Caco-2 (cell line): ENCODE measurements around the gene IPPK. TPM values are rescaled to one million over a fixed set of nuclear protein-coding genes. Genes with fewer than 3 reads are reported as not detected.

ENCODE experiments used
- BruUV-seq: library from RNA; stranded (reverse); fragments of 400-500 nt; replicated peaks from 2 replicates; lab custom pipeline; 2021; lab: Mats Ljungman, UMichigan
- CTCF ChIA-PET: fragments of 300-600 bp; sonication (Branson Sonifier 250); formaldehyde crosslinking; loops from one replicate; lab custom pipeline; 2022; ENCODE audit warnings: antibody characterized with exemption; lab: Charles Lee
- POLR2A ChIA-PET: fragments of 300-600 bp; sonication (Branson Sonifier 250); formaldehyde crosslinking; loops from one replicate; lab custom pipeline; 2022; ENCODE audit warnings: antibody characterized with exemption; lab: Charles Lee
- DNase-seq, 2 experiments: peaks; one replicate each; pipeline versions ENCODE4 v3.0.0 to v3.0.0-alpha.2; 2020 to 2022
- H3K27me3 ChIP-seq: replicated peaks from 2 replicates; pipeline ENCODE4 v1.6.0; 2011; ENCODE audit warnings: low read length; ENCODE audit not compliant: control insufficient read depth, insufficient read depth
- H3K36me3 ChIP-seq: 2 replicates; pipeline ENCODE4 v1.5.1; 2011; ENCODE audit warnings: low read length; ENCODE audit not compliant: control insufficient read depth, insufficient read depth
- H3K4me1 ChIP-seq: fragments of 250-450 bp; sonication (Bioruptor Pico); 2 replicates; pipeline ENCODE4 v1.5.1; 2020; ENCODE audit warnings: mild to moderate bottlenecking
- H3K4me3 ChIP-seq: 2 replicates; pipeline ENCODE4 v1.5.1; 2011; ENCODE audit warnings: low read depth, mild to moderate bottlenecking, control low read depth, low read length
- H3K9me3 ChIP-seq: fragments of 250-450 bp; sonication (Bioruptor Pico); 2 replicates; pipeline ENCODE4 v1.5.1; 2020; ENCODE audit warnings: mild to moderate bottlenecking, moderate library complexity
- H3K27ac Mint-ChIP-seq: one replicate; pipeline ENCODE4 v1.8.0; 2022; ENCODE audit warnings: mixed read lengths; ENCODE audit not compliant: unreplicated experiment
- H3K27me3 Mint-ChIP-seq: one replicate; pipeline ENCODE4 v1.8.0; 2022; ENCODE audit warnings: mixed read lengths; ENCODE audit not compliant: insufficient read depth, unreplicated experiment
- H3K36me3 Mint-ChIP-seq: one replicate; pipeline ENCODE4 v1.8.0; 2022; ENCODE audit warnings: mild to moderate bottlenecking, mixed read lengths; ENCODE audit not compliant: insufficient read depth, unreplicated experiment
- H3K4me1 Mint-ChIP-seq: one replicate; pipeline ENCODE4 v1.8.0; 2022; ENCODE audit warnings: low read depth, mixed read lengths; ENCODE audit not compliant: unreplicated experiment
- H3K4me3 Mint-ChIP-seq: one replicate; pipeline ENCODE4 v1.8.0; 2022; ENCODE audit warnings: mild to moderate bottlenecking, moderate library complexity, mixed read lengths; ENCODE audit not compliant: unreplicated experiment
- H3K9me3 Mint-ChIP-seq: one replicate; pipeline ENCODE4 v1.8.0; 2022; ENCODE audit warnings: mixed read lengths; ENCODE audit not compliant: unreplicated experiment
- CTCF ChIP-seq, 2 experiments: fragments of 200-600 bp in 1 of 2; IDR thresholded peaks; 1 replicate in 1 of 2; 2 replicates in 1 of 2; pipeline versions ENCODE4 v1.5.1 to v1.8.0; 2011 to 2022; ENCODE audit warnings: antibody characterized with exemption in 1 of 2, control low read depth in 1 of 2, inconsistent platforms in 1 of 2, low read depth in 1 of 2, low read length in 1 of 2, mild to moderate bottlenecking in 1 of 2, moderate library complexity in 1 of 2; ENCODE audit not compliant: insufficient read depth in 1 of 2, severe bottlenecking in 1 of 2, unreplicated experiment in 1 of 2
- intact Hi-C: fragments of 100-400 bp; cut with micrococcal nuclease; formaldehyde crosslinking; loops from one replicate; pipeline ENCODE4 v1.10.0; 2022; ENCODE audit not compliant: unreplicated experiment
- total RNA-seq: library from RNA; stranded (reverse); gene quantifications from 2 replicates; pipeline ENCODE4 v1.2.3, GENCODE V29; 2022

Gene IPPK
- total RNA-seq, 1 experiment from 2014 or later: 5.4 TPM

DNA sequence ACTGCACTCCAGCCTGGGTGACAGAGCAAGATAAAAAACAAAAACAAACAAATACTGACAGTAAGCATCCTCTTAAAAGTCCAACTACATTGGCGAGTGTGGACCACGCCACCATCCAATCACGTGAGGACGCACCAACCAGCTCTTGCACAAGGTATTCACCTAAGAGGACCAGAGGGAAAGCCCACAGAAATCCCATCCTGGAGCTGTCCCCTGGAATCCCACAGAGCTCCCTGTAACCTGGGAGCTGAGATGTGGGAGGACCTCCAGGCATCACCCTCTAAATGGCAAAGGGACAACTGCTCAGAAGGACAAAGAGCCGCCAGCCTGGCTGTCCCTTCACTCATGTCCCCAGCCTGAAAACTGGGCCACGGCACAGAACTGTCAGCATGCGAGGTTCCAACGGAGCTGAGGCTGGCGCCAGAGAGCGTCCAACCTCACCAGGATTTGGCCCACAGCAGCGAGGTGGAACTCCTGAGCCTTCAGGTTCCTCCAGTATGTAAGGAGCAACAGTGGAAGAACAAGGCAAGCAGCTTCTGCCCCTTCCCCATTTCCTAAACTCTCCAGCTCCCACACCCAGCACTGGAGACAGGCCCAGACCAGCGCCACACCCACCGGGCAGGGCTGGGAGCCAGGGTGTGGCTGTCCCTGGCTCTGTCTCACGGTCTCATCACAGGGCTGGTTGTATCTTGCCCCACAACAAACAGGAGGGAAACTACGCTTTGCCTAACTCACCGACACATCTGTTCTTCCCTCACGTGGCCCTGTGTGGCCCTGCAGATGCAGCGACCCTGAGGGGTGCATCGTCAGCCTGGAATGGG lies 15.2 kb downstream of the IPPK start:
- Mint-ChIP-seq H3K27me3 (no peaks in the 10 kb centered on the region), H3K36me3 (peaks cover 16% of the 10 kb centered on the region), H3K4me3 (no peak overlapping the region), H3K9me3 (no peaks in the 10 kb centered on the region), H3K4me1 (no peaks in the 10 kb centered on the region), H3K27ac (no peak overlapping the region)
- ChIA-PET POLR2A (no interaction called here), CTCF (no interaction called here)
- BruUV-seq: no TSS peak
- no peaks in the 10 kb centered on the region for H3K9me3 ChIP-seq
- H3K36me3 ChIP-seq: no peaks in the 10 kb centered on the region
- peak in 1 of 2 experiments; percentile 10 for DNase-seq
- no peak for TF ChIP-seq CTCF (IDR thresholded peaks at IDR 0.05; ENCODE audit: insufficient read depth in 1 of 2, low read depth in 1 of 2, low read length in 1 of 2, severe bottlenecking in 1 of 2, unreplicated experiment in 1 of 2)
- no peaks in the 10 kb centered on the region for H3K27me3 ChIP-seq
- H3K4me1 ChIP-seq: no peaks in the 10 kb centered on the region
- H3K4me3 ChIP-seq: no peak overlapping the region
- intact Hi-C loops: loop anchor here (10.0 kb wide), 1 partner anchor 420 kb away; no protein-coding TSS in a partner anchor

GRCh38 chr9:92652461-92652860 lies 17.5 kb downstream of the IPPK start:
- POLR2A ChIA-PET: interaction anchor here (0.7 kb wide), 1 partner anchor 18 kb away, joined by 4 read pairs; the partner anchor contains the start of gene IPPK
- no peak overlapping the region for H3K4me3 Mint-ChIP-seq
- no peaks in the 10 kb centered on the region for H3K27me3 Mint-ChIP-seq
- no peaks in the 10 kb centered on the region for H3K9me3 Mint-ChIP-seq
- DNase-seq: no peak
- Histone ChIP-seq H3K4me1 (no peaks in the 10 kb centered on the region), H3K4me3 (no peak overlapping the region), H3K9me3 (no peaks in the 10 kb centered on the region), H3K27me3 (no peaks in the 10 kb centered on the region), H3K36me3 (no peaks in the 10 kb centered on the region)
- H3K36me3 Mint-ChIP-seq: peaks cover 24% of the 10 kb centered on the region
- CTCF ChIA-PET: interaction anchor here (1.0 kb wide), 1 partner anchor 18 kb away, joined by 4 read pairs; the partner anchor contains the start of gene IPPK
- BruUV-seq: no TSS peak
- no peak overlapping the region for H3K27ac Mint-ChIP-seq
- intact Hi-C loops: loop anchor here (10.0 kb wide), 1 partner anchor 418 kb away; no protein-coding TSS in a partner anchor
- H3K4me1 Mint-ChIP-seq: no peaks in the 10 kb centered on the region
- no peak for TF ChIP-seq CTCF (IDR thresholded peaks at IDR 0.05; ENCODE audit: insufficient read depth in 1 of 2, low read depth in 1 of 2, low read length in 1 of 2, severe bottlenecking in 1 of 2, unreplicated experiment in 1 of 2)

DNA sequence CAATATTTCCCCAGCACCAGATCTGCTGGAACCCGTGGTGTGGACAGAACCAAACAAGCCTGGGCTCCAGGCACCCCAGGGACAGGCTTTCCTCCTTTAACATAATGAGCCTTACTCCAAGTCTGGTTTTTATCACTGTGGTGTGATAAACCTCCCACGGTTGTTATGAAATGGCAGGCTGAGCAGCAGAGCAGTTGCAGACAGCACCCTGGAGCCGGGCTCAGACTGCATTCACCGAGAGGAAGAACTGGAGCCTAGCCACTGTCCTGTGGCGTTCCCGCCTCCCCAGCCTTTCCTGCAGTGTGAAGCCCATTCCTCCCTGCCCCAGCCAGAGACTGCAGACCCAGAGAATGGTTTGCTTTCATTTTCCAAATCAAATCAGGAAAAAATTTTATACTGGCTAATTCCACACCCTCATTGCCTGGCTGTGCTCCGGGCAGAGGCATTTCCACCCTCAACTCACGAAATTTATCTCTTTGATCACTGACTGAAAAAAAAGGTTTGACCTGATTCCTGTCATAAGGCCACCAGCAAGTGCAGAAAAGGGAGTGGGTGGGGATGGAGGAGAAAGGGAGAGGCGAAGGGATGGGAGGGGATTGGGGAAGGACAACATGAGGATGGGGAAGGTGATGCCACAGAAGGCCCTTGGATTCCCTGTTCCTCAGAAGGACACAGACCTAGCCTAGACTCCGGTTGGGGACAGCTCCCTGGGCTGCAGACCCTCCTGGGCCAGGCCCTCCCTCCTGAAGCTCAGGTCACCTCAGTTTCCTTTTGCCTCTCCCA lies 18.9 kb downstream of the IPPK start:
- Mint-ChIP-seq H3K36me3 (peaks cover 30% of the 10 kb centered on the region), H3K27ac (no peak overlapping the region), H3K4me1 (no peaks in the 10 kb centered on the region), H3K9me3 (no peaks in the 10 kb centered on the region), H3K27me3 (no peaks in the 10 kb centered on the region), H3K4me3 (no peak overlapping the region)
- Histone ChIP-seq H3K27me3 (no peaks in the 10 kb centered on the region), H3K4me3 (no peak overlapping the region), H3K4me1 (no peaks in the 10 kb centered on the region), H3K36me3 (no peaks in the 10 kb centered on the region), H3K9me3 (no peaks in the 10 kb centered on the region)
- peak in 1 of 2 experiments; percentile 2 for DNase-seq
- intact Hi-C loops: loop anchor here (10.0 kb wide), 1 partner anchor 416 kb away; no protein-coding TSS in a partner anchor
- no peak for TF ChIP-seq CTCF (IDR thresholded peaks at IDR 0.05; ENCODE audit: insufficient read depth in 1 of 2, low read depth in 1 of 2, low read length in 1 of 2, severe bottlenecking in 1 of 2, unreplicated experiment in 1 of 2)
- ChIA-PET POLR2A (no interaction called here), CTCF (no interaction called here)
- BruUV-seq: no TSS peak
